PC-3 (cell line): Measurements from ENCODE around the gene POLR2E. TPM values are rescaled to one million over a fixed set of nuclear protein-coding genes. Genes with fewer than 3 reads are reported as not detected.

Experiments
- ATAC-seq: fragments of 200-7000 bp; cut with Tn5 transposase; 2 replicates; pipeline ENCODE4 v1.9.1; 2020; ENCODE audit warnings: mild to moderate bottlenecking, moderate library complexity
- BruUV-seq: library from RNA; stranded (reverse); fragments of 400-500 nt; replicated peaks from 2 replicates; lab custom pipeline; 2021; lab: Mats Ljungman, UMichigan
- CTCF ChIA-PET: fragments of 300-600 bp; sonication (Branson Sonifier 250); formaldehyde crosslinking; loops from one replicate; lab custom pipeline; 2022; ENCODE audit warnings: antibody characterized with exemption; lab: Charles Lee
- POLR2A ChIA-PET: fragments of 300-600 bp; sonication (Branson Sonifier 250); formaldehyde crosslinking; loops from one replicate; lab custom pipeline; 2022; ENCODE audit warnings: antibody characterized with exemption; ENCODE audit not compliant: unreplicated experiment; lab: Charles Lee
- DNase-seq: peaks from one replicate; pipeline ENCODE4 v3.0.0-alpha.2; 2015
- H2AFZ ChIP-seq: fragments of 300-600 bp; sonication (generic); 2 replicates; pipeline ENCODE4 v1.6.0; 2016; ENCODE audit warnings: antibody characterized with exemption, low read length
- H3F3A ChIP-seq: fragments of 300-600 bp; sonication (generic); one replicate; pipeline ENCODE4 v1.6.0; 2017; ENCODE audit warnings: antibody characterized with exemption, low read length, control low read depth, mild to moderate bottlenecking; ENCODE audit not compliant: unreplicated experiment
- H3K27ac ChIP-seq: fragments of 300-600 bp; sonication (generic); 2 replicates; pipeline ENCODE4 v1.5.1; 2016; ENCODE audit warnings: mild to moderate bottlenecking, low read length
- H3K27me3 ChIP-seq: fragments of 300-600 bp; sonication (generic); 2 replicates; pipeline ENCODE4 v1.6.1; 2016; ENCODE audit warnings: low read length, mixed read lengths
- H3K36me3 ChIP-seq: fragments of 300-600 bp; sonication (generic); 2 replicates; pipeline ENCODE4 v1.6.1; 2016; ENCODE audit warnings: low read depth, mixed run types, low read length, mixed read lengths
- H3K4me1 ChIP-seq: fragments of 300-600 bp; sonication (generic); 2 replicates; pipeline ENCODE4 v1.5.1; 2016; ENCODE audit warnings: low read length; ENCODE audit not compliant: insufficient read depth
- H3K4me2 ChIP-seq: fragments of 300-600 bp; sonication (generic); 2 replicates; pipeline ENCODE4 v1.6.0; 2016; ENCODE audit warnings: low read length
- H3K4me3 ChIP-seq: fragments of 300-600 bp; sonication (generic); 2 replicates; pipeline ENCODE4 v1.5.1; 2016; ENCODE audit warnings: mild to moderate bottlenecking, low read length, mixed read lengths
- H3K79me2 ChIP-seq: fragments of 300-600 bp; sonication (generic); 2 replicates; pipeline ENCODE4 v1.6.1; 2017; ENCODE audit warnings: low read length, mixed read lengths
- H3K9ac ChIP-seq: fragments of 300-600 bp; sonication (generic); 2 replicates; pipeline ENCODE4 v1.6.0; 2016; ENCODE audit warnings: mild to moderate bottlenecking, low read length
- H3K9me2 ChIP-seq: fragments of 300-600 bp; sonication (generic); replicated peaks from 2 replicates; pipeline ENCODE4 v1.6.1; 2016; ENCODE audit warnings: mixed run types, low read length, mixed read lengths
- H3K9me3 ChIP-seq: fragments of 300-600 bp; sonication (generic); 2 replicates; pipeline ENCODE4 v1.6.1; 2016; ENCODE audit warnings: low read length, mixed read lengths
- H4K20me1 ChIP-seq: fragments of 300-600 bp; sonication (generic); 2 replicates; pipeline ENCODE4 v1.6.1; 2016; ENCODE audit warnings: low read length, mixed read lengths
- CTCF ChIP-seq: fragments of 300-600 bp; sonication (generic); conservative IDR thresholded peaks from 2 replicates; pipeline ENCODE4 v1.5.1; 2017; ENCODE audit warnings: antibody characterized with exemption, low read depth, mild to moderate bottlenecking, low read length
- EZH2 ChIP-seq: fragments of 300-600 bp; sonication (generic); IDR thresholded peaks from one replicate; pipeline ENCODE4 v1.6.1; 2017; ENCODE audit warnings: antibody characterized with exemption, mild to moderate bottlenecking, low read length; ENCODE audit not compliant: unreplicated experiment
- EZH2phosphoT487 ChIP-seq: fragments of 300-600 bp; sonication (generic); IDR thresholded peaks from 2 replicates; pipeline ENCODE4 v1.6.1; 2018; ENCODE audit warnings: mild to moderate bottlenecking, antibody characterized with exemption, low read length, borderline replicate concordance
- intact Hi-C: fragments of 100-400 bp; cut with micrococcal nuclease; formaldehyde crosslinking; loops from 2 replicates; pipeline ENCODE4 v1.9.0; 2023
- total RNA-seq: library from RNA; depleted of rRNA; stranded (reverse); fragments of >200 nt; gene quantifications from 2 replicates; pipeline ENCODE4 v1.2.3, GENCODE V29; 2014

The POLR2E gene
- total RNA-seq, 1 experiment from 2014 or later, result 375 TPM

GRCh38 chr19:1139126-1139525 is 44.0 kb upstream of the POLR2E start:
- POLR2A ChIA-PET, result no interaction called here
- Histone ChIP-seq H3K4me3 (no peak overlapping the region), H4K20me1 (peaks cover 3% of the 10 kb centered on the region; the same call in 1 of the 2 replicates), H3K79me2 (peaks cover 34% of the 10 kb centered on the region), H3F3A (no peaks in the 10 kb centered on the region), H2AFZ (no peak overlapping the region), H3K9me3 (no peaks in the 10 kb centered on the region), H3K4me2 (no peak overlapping the region), H3K4me1 (no peaks in the 10 kb centered on the region), H3K36me3 (peaks cover 10% of the 10 kb centered on the region), H3K27ac (no peak overlapping the region), H3K9ac (no peak overlapping the region), H3K9me2 (no peaks in the 10 kb centered on the region), H3K27me3 (no peaks in the 10 kb centered on the region)
- no peak for DNase-seq
- BruUV-seq, result no TSS peak
- intact Hi-C loops, result no loop called here
- TF ChIP-seq EZH2phosphoT487 (no peak), CTCF (no peak), EZH2 (no peak)
- CTCF ChIA-PET, result no interaction called here
- ATAC-seq, result no peak

- Histone ChIP-seq H3K27me3 (no peaks in the 10 kb centered on the region), H3K9me2 (no peaks in the 10 kb centered on the region), H2AFZ (no peak overlapping the region), H3K4me1 (no peaks in the 10 kb centered on the region), H3K36me3 (peaks cover 10% of the 10 kb centered on the region), H3K9ac (no peak overlapping the region), H4K20me1 (peaks cover 13% of the 10 kb centered on the region), H3K4me3 (no peak overlapping the region), H3K4me2 (no peak overlapping the region), H3K9me3 (no peaks in the 10 kb centered on the region), H3F3A (no peaks in the 10 kb centered on the region), H3K79me2 (peaks cover 44% of the 10 kb centered on the region), H3K27ac (no peak overlapping the region)
- no peak for TF ChIP-seq EZH2phosphoT487
- TF ChIP-seq CTCF, result no peak
- TF ChIP-seq EZH2, result no peak
- no TSS peak for BruUV-seq
- DNase-seq, result no peak
- intact Hi-C loops, result no loop called here
- no peak for ATAC-seq
- POLR2A ChIA-PET, result no interaction called here
- CTCF ChIA-PET, result no interaction called here
Measured at GRCh38 chr19:1138121-1138520, 42.9 kb upstream of the POLR2E start.

- CTCF ChIA-PET, result no interaction called here
- intact Hi-C loops, result no loop called here
- Histone ChIP-seq H3F3A (no peaks in the 10 kb centered on the region), H3K9me3 (no peaks in the 10 kb centered on the region), H2AFZ (no peak overlapping the region), H3K4me3 (no peak overlapping the region), H3K27ac (no peak overlapping the region), H3K9ac (no peak overlapping the region), H3K4me1 (no peaks in the 10 kb centered on the region), H3K36me3 (peaks cover under 1% of the 10 kb centered on the region; the same call in 1 of the 2 replicates), H3K27me3 (no peaks in the 10 kb centered on the region), H3K79me2 (peaks cover 47% of the 10 kb centered on the region), H4K20me1 (peaks cover 16% of the 10 kb centered on the region), H3K9me2 (no peaks in the 10 kb centered on the region), H3K4me2 (no peak overlapping the region)
- no TSS peak for BruUV-seq
- no peak for DNase-seq
- POLR2A ChIA-PET, result no interaction called here
- TF ChIP-seq EZH2, result no peak
- TF ChIP-seq CTCF, result no peak
- TF ChIP-seq EZH2phosphoT487, result no peak
- ATAC-seq, result no peak
Measured at GRCh38 chr19:1136621-1137317, 41.6 kb upstream of the POLR2E start.
